T47D (cell line): ENCODE measurements around the gene NBPF3.

Source experiments
- DNase-seq, 2 experiments: peaks; one replicate each; pipeline versions ENCODE4 v3.0.0 to v3.0.0-alpha.2; 2011 to 2012; ENCODE audit warnings: low read depth in 1 of 2, low spot score in 1 of 2
- JUND ChIP-seq: IDR thresholded peaks from 2 replicates; pipeline ENCODE4 v1.6.1; 2012; ENCODE audit warnings: low read depth
- in situ Hi-C: cut with HindIII; loops from 2 replicates; pipeline ENCODE4 v1.10.0; 2016; ENCODE audit warnings: low sequenced_read_pairs, low pct_unique_long_range_greater_than_20kb

NBPF3 gene

GRCh38 chr1:21495225-21495820 lies 55.4 kb downstream of the NBPF3 start:
- no peak for DNase-seq
- in situ Hi-C loops: no loop called here
- TF ChIP-seq JUND: no peak

GRCh38 chr1:21496063-21496462 lies 56.1 kb downstream of the NBPF3 start:
- in situ Hi-C loops: no loop called here
- TF ChIP-seq JUND: no peak
- no peak for DNase-seq

DNA sequence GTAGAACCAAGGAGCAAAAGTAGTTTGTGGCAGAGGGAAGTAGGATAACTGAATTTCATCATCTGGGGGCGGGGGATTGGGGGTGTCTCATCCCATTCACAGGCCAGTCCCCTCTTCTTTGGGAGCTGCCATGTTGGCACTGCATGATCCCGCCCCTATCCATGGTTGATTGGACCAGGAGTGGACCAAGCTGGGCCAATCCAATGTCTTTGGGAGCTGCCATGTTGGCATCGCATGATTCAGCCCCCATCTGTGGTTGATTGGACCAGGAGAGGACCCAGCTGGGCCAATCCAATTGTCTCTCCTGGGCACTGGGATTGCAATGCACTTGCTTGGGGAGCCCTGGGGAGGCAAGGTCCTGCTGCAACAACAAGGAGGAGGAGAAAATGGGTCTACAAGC lies 56.9 kb downstream of the NBPF3 start:
- no peak for TF ChIP-seq JUND
- in situ Hi-C loops: no loop called here

GRCh38 chr1:21497466-21498061 lies 57.6 kb downstream of the NBPF3 start:
- in situ Hi-C loops: no loop called here
- no peak for TF ChIP-seq JUND
- DNase-seq: no peak

More for the DNA sequence above, 56.9 kb downstream of the NBPF3 start:
- DNase-seq: no peak

DNA sequence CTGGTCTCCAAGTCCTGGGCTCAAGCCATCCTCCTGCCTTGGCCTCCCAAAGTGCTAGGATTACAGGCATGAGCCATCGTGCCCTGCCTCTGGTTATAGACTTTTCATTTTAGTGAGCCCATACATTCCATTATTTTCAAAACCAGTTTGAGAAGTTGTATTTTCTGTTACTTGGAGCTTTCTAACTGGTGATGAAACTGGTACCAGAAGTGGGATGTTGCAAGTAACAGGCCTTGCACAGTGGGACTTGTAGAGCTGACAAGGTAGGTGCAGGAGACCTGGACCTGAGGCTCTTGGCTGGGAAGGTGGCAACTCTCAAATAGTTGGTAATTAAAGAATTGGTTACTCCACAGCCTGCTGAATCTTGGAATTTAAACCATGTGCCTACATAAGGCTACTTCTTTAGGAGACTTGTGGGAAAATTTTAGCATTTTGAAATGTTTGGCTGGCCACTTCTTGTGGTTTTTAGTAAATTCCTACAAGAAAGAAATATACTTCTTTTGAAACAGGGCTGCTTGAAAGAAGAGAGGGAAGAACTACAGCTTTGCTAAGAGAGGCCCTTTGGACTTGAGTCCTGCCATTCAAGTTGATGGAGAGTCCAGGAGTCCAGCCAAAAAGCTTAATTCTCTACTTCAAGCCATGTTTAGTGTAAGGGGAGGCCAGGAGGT lies 59.5 kb downstream of the NBPF3 start:
- in situ Hi-C loops: no loop called here
- DNase-seq: no peak
- TF ChIP-seq JUND: no peak

GRCh38 chr1:21503706-21504377 lies 63.9 kb downstream of the NBPF3 start:
- TF ChIP-seq JUND: no peak
- DNase-seq: no peak
- in situ Hi-C loops: no loop called here

- no peak for TF ChIP-seq JUND
- in situ Hi-C loops: no loop called here
- DNase-seq: no peak
Measured at GRCh38 chr1:21506804-21507203, 66.9 kb downstream of the NBPF3 start.

- in situ Hi-C loops: no loop called here
- TF ChIP-seq JUND: no peak
- no peak for DNase-seq
Measured at GRCh38 chr1:21507511-21508270, 67.8 kb downstream of the NBPF3 start.

- in situ Hi-C loops: no loop called here
- DNase-seq: peak; percentile 45 to 48
- TF ChIP-seq JUND: no peak
Measured at GRCh38 chr1:21508580-21509350, 68.8 kb downstream of the NBPF3 start.

DNA sequence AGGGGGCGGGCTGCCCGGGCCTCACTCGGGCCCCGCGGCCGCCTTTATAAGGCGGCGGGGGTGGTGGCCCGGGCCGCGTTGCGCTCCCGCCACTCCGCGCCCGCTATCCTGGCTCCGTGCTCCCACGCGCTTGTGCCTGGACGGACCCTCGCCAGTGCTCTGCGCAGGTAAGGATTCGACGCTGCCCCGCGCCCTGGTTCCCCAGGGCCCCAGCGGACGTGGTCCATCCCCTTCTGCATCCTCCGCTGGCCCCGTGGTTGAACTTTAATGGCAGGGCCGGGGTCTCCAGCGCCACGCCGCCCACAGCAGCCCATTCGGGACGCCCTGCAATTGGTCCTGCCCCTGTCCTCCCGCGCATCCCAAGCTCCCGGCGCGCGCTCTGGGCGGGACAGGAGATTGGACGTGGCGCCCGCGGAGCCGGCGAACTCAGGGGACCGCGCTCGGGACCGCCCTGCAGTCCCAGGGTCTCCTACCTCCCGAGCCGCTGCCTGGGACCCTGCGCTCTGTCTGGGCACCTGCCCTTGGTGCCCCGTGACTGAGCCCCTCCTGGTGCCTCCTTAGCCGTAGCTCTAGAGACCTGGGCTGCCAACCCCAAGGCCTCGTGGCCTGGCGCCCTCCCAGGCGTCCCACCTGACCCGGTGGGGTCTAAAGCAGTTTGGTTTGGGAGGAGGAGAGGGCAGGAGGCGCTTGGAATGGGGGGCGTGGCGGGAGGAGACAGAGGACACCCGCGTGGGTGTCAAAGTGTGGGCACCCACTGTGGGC lies 69.6 kb downstream of the NBPF3 start, which contains the start of gene ALPL:
TSS of gene ALPL (plus strand) at position 73 of the 762 bp plus-strand sequence. CDS start 44,659 bp downstream, outside the sequence.
- no peak for TF ChIP-seq JUND
- in situ Hi-C loops: no loop called here
- no peak for DNase-seq

- DNase-seq: no peak
- no peak for TF ChIP-seq JUND
- in situ Hi-C loops: no loop called here
Measured at GRCh38 chr1:21510113-21510493, 70.2 kb downstream of the NBPF3 start.
